Effector memory CD4-positive, alpha-beta T cell (primary cell): ENCODE measurements around the gene CD34.

ENCODE experiments used
- DNase-seq, 3 donors: peaks; one replicate each; pipeline ENCODE4 v3.0.0-alpha.2; 2020
- H3K27ac ChIP-seq: 2 replicates; pipeline ENCODE4 v1.7.0; 2013; ENCODE audit warnings: mild to moderate bottlenecking, low read length, moderate library complexity; ENCODE audit not compliant: insufficient read depth, poor library complexity, severe bottlenecking
- H3K27me3 ChIP-seq: replicated peaks from 2 replicates; pipeline ENCODE4 v1.7.0; 2013; ENCODE audit warnings: mild to moderate bottlenecking, low read length; ENCODE audit not compliant: insufficient read depth, control insufficient read depth, poor library complexity, severe bottlenecking
- H3K36me3 ChIP-seq: 2 replicates; pipeline ENCODE4 v1.7.0; 2013; ENCODE audit warnings: mild to moderate bottlenecking, low read length, moderate library complexity; ENCODE audit not compliant: control insufficient read depth, insufficient read depth
- H3K4me1 ChIP-seq: 2 replicates; pipeline ENCODE4 v1.7.0; 2013; ENCODE audit warnings: low read length, mild to moderate bottlenecking; ENCODE audit not compliant: control insufficient read depth, insufficient read depth, poor library complexity, severe bottlenecking
- H3K4me3 ChIP-seq: 2 replicates; pipeline ENCODE4 v1.7.0; 2013; ENCODE audit warnings: low read length, low read depth, mild to moderate bottlenecking; ENCODE audit not compliant: insufficient read depth, poor library complexity, severe bottlenecking
- H3K9me3 ChIP-seq: 2 replicates; pipeline ENCODE4 v1.7.0; 2013; ENCODE audit warnings: mild to moderate bottlenecking, low read length, moderate library complexity; ENCODE audit not compliant: control insufficient read depth

CD34 gene

DNA sequence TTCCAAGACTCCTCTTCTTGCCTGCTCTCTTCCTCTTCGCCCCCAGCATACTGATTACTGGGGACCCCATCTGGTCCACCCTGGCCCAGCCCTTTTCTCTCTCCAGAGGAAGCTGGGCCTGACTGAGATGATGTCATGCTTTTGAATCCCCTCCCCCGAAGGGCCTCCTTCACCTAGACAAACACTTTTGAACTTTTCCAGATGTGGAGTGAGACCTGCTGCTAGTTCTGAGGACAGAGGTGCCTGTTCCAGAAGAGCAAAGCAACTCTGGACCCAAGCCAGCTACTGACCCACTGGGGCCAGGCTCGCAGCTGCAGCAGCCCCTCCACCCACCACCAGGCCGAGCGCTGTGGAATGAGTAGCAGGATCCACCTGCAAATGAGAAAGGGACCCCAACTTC lies 8.4 kb downstream of the CD34 start:
- Histone ChIP-seq H3K4me1 (no peaks in the 10 kb centered on the region), H3K36me3 (no peaks in the 10 kb centered on the region), H3K4me3 (no peak overlapping the region), H3K27me3 (no peaks in the 10 kb centered on the region), H3K27ac (no peak overlapping the region), H3K9me3 (no peaks in the 10 kb centered on the region)
- DNase-seq, result no peak

DNA sequence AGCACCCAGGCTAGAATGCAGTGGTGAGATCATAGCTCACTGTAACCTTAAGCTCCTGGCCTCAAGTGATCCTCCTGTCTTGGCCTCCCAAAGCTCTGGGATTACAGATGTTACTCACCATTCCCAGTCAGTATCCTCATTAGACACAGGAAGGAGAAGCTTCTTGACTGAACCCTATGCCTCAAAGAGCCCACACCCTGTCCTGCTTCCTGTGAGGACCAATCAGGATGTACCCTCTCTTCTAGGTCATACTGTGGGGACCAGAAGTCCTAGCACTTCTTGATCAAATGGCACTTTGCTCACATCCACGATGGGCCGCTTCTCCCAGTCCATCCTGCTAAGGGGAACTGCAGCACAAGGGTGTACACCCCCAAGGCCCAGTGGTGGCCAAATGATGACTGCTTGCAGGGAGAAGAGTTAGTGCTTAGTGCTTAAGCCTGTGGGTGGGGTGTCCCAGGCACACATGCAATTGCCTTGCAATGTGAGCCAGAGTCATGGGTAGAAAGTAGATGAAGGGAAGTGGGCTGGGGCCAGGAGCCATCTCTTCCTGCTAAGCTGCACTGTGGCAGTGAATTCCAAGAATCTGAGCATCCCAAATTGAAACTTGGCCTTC lies 9.8 kb downstream of the CD34 start:
- H3K4me3 ChIP-seq, result no peak overlapping the region

DNA sequence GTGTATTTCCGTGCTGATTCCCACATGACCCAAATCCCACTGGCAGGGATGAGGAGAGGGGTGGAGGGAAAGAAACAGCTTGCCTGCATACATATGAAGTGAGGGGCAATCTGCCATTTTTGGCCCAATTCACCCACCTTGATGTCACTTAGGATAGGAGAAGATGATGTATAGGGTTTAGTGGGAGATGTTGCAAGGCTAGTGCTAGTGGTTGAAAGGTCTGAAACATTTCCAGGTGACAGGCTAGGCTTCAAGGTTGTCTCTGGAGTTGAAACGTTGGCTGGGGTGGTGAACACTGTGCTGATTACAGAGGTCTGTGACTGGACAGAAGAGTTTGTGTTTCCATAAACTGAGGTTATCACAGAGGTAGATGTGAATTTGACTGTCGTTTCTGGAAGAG lies 12.1 kb downstream of the CD34 start:
- no peaks in the 10 kb centered on the region for H3K9me3 ChIP-seq
- no peaks in the 10 kb centered on the region for H3K4me1 ChIP-seq
- H3K36me3 ChIP-seq, result no peaks in the 10 kb centered on the region
- no peak overlapping the region for H3K4me3 ChIP-seq
- H3K27ac ChIP-seq, result no peak overlapping the region
- no peak for DNase-seq
- H3K27me3 ChIP-seq, result no peaks in the 10 kb centered on the region

More for the DNA sequence above, 9.8 kb downstream of the CD34 start:
- Histone ChIP-seq H3K27me3 (no peaks in the 10 kb centered on the region), H3K36me3 (no peaks in the 10 kb centered on the region), H3K4me1 (no peaks in the 10 kb centered on the region), H3K9me3 (no peaks in the 10 kb centered on the region), H3K27ac (no peak overlapping the region)
- DNase-seq, result no peak

DNA sequence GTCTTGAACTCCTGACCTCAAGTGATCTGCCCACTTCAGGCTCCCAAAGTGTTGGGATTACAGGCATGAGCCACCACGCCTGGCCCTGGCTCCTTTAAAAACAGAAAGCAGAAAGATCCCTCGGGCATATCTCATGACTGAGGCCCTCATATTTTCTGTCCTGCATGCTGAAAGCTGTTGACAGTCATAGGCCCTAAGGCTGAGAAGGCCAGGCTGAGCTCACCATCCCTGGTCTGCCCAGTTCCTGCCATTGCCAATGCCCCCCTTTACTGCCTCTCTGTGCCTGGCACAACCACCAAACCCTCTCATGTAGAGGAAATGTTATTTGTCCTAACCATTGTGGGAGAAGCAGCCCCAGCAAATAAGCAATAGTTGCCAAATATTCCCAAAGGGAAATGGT lies 12.7 kb downstream of the CD34 start:
- Histone ChIP-seq H3K27me3 (no peaks in the 10 kb centered on the region), H3K27ac (no peak overlapping the region), H3K9me3 (no peaks in the 10 kb centered on the region), H3K36me3 (no peaks in the 10 kb centered on the region), H3K4me1 (no peaks in the 10 kb centered on the region), H3K4me3 (no peak overlapping the region)
- DNase-seq, result no peak

DNA sequence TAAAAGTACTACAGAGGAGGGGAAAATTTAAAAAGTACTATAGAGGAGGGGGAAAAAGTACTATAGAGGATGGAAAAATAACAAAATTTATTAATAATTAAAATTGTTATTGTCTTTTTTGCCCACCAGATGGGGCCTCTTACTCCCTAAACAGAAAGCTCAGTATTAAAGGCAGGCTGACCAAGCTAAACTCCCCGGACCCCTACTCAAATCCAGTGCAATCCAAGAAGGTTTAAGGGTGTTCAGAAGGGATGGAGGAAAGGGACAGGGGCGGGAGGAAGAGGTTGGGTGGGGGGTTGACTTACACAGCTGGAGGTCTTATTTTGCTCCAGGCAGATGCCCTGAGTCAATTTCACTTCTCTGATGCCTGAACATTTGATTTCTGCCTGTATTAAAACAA lies 13.7 kb downstream of the CD34 start:
- Histone ChIP-seq H3K27me3 (no peaks in the 10 kb centered on the region), H3K4me1 (no peaks in the 10 kb centered on the region), H3K4me3 (no peak overlapping the region), H3K9me3 (no peaks in the 10 kb centered on the region), H3K36me3 (no peaks in the 10 kb centered on the region), H3K27ac (no peak overlapping the region)
- no peak for DNase-seq

DNA sequence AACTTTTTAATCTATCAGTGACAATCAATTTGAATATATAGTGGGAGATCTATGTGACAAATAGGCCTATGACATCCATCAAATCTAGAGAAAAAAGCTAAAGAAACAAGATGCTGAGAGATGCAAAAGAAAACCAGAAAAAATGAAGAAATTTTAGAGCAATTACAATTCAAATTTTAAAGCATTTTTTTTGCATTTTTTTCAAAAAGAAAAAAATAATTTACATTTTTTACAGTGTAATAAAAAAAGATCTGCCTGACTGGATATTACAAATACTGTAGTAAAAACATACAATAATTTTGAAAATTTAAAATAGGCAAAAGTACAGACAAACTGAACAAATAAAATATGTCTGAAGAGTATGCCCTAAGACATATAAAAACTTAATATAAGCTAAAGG lies 14.4 kb downstream of the CD34 start:
- Histone ChIP-seq H3K36me3 (no peaks in the 10 kb centered on the region), H3K27ac (no peak overlapping the region), H3K4me1 (no peaks in the 10 kb centered on the region), H3K4me3 (no peak overlapping the region), H3K9me3 (no peaks in the 10 kb centered on the region), H3K27me3 (no peaks in the 10 kb centered on the region)
- no peak for DNase-seq

DNA sequence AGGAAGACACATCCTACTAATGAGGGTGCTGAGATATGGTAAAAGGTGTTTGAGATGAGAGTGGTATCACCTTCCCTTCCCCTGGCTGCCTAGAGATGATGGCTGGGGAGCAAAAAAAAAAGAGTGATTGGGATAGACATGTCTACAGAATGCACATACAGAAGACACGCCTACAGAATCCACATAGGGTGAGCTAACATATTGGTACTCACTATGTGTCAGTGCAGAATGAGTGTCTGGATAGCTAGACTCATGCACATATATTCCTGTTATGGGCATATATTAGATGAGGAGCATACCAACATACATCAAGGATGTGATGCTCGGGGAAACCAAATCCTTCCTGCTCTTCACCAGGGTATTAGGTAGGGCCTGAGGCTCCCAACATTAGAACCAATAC lies 16.2 kb downstream of the CD34 start:
- DNase-seq, result no peak
- Histone ChIP-seq H3K4me1 (no peaks in the 10 kb centered on the region), H3K27ac (no peak overlapping the region), H3K27me3 (no peaks in the 10 kb centered on the region), H3K4me3 (no peak overlapping the region), H3K36me3 (no peaks in the 10 kb centered on the region), H3K9me3 (no peaks in the 10 kb centered on the region)

DNA sequence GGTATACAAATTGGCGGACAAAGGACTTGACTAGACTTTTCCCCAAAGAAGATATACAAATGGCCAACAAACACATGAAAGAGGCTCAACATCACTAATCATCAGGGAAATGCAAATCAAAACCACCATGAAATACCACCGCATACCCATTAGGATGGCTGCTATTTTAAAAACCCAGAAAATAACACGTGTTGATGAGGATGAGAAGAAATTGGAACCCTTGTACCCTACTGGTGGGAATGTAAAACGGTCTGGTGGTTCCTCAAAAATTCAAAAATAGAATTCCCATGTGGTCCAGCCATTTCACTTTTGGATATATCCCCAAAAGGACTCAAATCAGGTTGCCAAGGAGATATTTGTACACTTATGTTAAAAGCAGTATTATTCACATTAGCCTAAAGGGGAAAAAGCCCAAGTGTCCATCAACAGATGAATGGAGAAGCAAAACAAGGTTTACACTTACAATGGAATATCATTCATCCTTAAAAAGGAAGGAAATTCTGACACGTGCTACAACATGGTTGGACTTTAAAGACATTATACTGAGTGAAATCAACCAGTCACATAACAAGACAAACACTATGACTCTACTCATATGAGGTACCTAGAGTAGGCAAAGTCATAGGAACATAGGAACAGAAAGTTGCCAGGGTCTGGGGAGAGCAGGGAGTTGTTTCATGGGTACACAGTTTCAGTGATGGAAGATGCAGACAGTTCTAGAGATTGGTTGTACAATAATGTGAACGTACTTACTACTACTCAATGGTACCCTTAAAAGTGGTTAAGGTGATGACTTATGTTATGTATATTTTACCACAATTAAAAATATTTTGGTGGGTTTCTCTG lies 17.0 kb downstream of the CD34 start:
- no peak overlapping the region for H3K27ac ChIP-seq
- no peak for DNase-seq
- no peaks in the 10 kb centered on the region for H3K9me3 ChIP-seq
- no peaks in the 10 kb centered on the region for H3K36me3 ChIP-seq
- H3K4me1 ChIP-seq, result no peaks in the 10 kb centered on the region
- H3K27me3 ChIP-seq, result no peaks in the 10 kb centered on the region
- H3K4me3 ChIP-seq, result no peak overlapping the region

DNA sequence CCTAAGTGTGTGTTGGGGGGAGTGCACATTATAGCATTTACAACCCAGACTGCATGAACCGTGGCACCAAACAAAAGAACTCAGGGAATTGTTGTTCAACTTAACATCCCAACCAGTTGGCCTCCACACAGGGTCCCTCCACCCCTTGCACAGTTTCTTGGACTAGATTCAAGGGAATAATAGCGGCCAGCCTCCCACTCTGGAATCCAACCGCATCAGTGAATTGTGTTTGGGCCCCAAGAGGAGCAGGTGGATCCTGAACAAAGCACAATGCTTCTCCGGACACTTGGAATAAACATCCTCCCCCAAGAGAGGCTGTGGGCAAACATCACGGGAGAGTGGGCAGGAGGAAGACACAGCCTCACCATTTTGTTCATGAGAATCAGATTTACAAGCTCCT lies 18.2 kb downstream of the CD34 start:
- Histone ChIP-seq H3K9me3 (no peaks in the 10 kb centered on the region), H3K27me3 (no peaks in the 10 kb centered on the region), H3K27ac (no peak overlapping the region), H3K4me1 (no peaks in the 10 kb centered on the region), H3K4me3 (no peak overlapping the region), H3K36me3 (no peaks in the 10 kb centered on the region)
- no peak for DNase-seq

DNA sequence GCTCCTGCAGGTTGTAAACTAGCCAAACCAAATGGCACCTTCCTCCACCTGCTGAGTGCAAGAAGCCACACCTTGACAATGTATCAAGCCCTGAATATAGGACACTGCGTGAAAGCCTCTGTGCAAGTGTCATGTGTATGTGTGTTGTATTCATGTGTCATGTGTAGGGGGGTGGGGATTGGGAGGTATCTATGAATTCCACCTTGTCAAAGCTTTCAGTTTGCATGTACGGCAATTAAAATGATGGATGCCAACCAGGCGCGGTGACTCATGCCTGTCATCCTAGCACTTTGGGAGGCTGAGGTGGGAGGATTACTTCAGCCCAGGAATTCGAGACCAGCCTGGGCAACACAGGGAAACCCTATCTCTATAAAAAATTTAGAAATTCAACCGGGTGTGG lies 19.8 kb downstream of the CD34 start:
- no peaks in the 10 kb centered on the region for H3K4me1 ChIP-seq
- no peak for DNase-seq
- H3K27ac ChIP-seq, result no peak overlapping the region
- H3K9me3 ChIP-seq, result no peaks in the 10 kb centered on the region
- no peaks in the 10 kb centered on the region for H3K27me3 ChIP-seq
- no peak overlapping the region for H3K4me3 ChIP-seq
- H3K36me3 ChIP-seq, result no peaks in the 10 kb centered on the region
